B cell (primary cell): ENCODE measurements around the gene VPS9D1.

Experiments used
- EZH2 ChIP-seq: IDR thresholded peaks from 2 replicates; pipeline ENCODE4 v1.6.1; 2012; ENCODE audit warnings: borderline replicate concordance, low read depth, mild to moderate bottlenecking, moderate library complexity, low read length; ENCODE audit not compliant: insufficient read depth, poor library complexity, severe bottlenecking
- TF ChIP-seq, protein P1 (sequence below): fragments of 200-600 bp; IDR thresholded peaks from one replicate; pipeline ENCODE4 v1.8.0; 2022; ENCODE audit warnings: antibody characterized with exemption, mild to moderate bottlenecking

DNA sequence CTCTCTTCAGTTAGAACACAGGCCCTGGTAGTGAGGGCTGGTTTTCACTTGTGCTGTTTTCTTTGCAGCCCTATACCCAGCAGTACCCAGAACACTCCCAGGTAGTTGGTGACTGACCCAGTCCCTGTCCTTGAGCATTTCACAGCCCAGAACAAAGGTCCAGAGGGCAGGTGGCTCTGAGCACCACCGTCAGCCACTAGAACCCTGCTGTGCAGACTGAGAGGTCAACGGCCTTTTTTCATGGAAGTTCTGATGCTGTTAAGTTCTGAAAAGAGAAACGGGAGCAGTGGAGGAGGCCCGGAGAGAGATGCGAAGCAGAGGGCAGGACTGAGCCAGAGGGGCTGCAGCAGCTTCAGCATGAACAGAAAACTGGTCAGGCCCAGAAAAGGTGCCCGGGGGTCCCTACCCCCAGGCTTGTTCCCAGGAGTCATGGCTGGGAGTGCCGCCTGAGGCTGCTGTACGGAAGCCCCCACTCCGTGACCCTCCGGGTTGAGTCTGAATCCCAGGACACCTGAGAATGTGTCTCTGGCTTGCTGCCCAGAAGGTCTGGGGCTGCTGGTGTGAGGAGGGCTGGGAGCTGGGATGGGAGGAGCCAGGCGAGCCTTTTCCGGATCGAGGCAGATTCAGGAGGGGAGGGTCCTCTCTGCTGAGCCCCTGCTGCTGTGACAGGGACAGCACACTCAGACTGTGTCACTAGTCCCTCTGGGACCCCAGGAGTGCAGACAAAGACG lies 9.3 kb upstream of the VPS9D1 start:
- no peak for TF ChIP-seq EZH2
- TF ChIP-seq, protein P1, sequence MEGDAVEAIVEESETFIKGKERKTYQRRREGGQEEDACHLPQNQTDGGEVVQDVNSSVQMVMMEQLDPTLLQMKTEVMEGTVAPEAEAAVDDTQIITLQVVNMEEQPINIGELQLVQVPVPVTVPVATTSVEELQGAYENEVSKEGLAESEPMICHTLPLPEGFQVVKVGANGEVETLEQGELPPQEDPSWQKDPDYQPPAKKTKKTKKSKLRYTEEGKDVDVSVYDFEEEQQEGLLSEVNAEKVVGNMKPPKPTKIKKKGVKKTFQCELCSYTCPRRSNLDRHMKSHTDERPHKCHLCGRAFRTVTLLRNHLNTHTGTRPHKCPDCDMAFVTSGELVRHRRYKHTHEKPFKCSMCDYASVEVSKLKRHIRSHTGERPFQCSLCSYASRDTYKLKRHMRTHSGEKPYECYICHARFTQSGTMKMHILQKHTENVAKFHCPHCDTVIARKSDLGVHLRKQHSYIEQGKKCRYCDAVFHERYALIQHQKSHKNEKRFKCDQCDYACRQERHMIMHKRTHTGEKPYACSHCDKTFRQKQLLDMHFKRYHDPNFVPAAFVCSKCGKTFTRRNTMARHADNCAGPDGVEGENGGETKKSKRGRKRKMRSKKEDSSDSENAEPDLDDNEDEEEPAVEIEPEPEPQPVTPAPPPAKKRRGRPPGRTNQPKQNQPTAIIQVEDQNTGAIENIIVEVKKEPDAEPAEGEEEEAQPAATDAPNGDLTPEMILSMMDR: no peak
